ENCODE data around the gene DNPH1. TPM values are rescaled to one million over a fixed set of nuclear protein-coding genes. Genes with fewer than 3 reads are reported as not detected.

DNPH1 gene
- total and polyA plus RNA-seq, 2 experiments from 2014 or later = 29.2 to 50.0 TPM

DNA sequence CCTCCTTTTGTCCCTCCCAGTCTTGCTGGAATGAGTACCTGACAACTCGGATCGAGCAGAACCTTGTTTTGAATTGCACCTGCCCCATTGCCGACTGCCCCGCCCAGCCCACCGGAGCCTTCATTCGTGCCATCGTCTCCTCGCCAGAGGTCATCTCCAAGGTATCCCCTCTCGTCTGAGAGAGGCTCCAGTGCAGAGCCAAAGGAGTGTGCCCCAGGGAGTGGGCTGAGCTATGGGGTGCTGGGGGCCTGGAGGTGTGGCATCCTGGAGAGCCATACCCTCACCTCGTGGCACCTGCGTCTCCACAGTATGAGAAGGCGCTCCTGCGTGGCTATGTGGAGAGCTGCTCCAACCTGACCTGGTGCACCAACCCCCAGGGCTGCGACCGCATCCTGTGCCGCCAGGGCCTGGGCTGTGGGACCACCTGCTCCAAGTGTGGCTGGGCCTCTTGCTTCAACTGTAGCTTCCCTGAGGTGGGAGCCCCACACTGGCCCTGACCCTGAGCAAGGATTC, 8.8 kb downstream of the DNPH1 start (continued):
- TF ChIP-seq, protein P1, sequence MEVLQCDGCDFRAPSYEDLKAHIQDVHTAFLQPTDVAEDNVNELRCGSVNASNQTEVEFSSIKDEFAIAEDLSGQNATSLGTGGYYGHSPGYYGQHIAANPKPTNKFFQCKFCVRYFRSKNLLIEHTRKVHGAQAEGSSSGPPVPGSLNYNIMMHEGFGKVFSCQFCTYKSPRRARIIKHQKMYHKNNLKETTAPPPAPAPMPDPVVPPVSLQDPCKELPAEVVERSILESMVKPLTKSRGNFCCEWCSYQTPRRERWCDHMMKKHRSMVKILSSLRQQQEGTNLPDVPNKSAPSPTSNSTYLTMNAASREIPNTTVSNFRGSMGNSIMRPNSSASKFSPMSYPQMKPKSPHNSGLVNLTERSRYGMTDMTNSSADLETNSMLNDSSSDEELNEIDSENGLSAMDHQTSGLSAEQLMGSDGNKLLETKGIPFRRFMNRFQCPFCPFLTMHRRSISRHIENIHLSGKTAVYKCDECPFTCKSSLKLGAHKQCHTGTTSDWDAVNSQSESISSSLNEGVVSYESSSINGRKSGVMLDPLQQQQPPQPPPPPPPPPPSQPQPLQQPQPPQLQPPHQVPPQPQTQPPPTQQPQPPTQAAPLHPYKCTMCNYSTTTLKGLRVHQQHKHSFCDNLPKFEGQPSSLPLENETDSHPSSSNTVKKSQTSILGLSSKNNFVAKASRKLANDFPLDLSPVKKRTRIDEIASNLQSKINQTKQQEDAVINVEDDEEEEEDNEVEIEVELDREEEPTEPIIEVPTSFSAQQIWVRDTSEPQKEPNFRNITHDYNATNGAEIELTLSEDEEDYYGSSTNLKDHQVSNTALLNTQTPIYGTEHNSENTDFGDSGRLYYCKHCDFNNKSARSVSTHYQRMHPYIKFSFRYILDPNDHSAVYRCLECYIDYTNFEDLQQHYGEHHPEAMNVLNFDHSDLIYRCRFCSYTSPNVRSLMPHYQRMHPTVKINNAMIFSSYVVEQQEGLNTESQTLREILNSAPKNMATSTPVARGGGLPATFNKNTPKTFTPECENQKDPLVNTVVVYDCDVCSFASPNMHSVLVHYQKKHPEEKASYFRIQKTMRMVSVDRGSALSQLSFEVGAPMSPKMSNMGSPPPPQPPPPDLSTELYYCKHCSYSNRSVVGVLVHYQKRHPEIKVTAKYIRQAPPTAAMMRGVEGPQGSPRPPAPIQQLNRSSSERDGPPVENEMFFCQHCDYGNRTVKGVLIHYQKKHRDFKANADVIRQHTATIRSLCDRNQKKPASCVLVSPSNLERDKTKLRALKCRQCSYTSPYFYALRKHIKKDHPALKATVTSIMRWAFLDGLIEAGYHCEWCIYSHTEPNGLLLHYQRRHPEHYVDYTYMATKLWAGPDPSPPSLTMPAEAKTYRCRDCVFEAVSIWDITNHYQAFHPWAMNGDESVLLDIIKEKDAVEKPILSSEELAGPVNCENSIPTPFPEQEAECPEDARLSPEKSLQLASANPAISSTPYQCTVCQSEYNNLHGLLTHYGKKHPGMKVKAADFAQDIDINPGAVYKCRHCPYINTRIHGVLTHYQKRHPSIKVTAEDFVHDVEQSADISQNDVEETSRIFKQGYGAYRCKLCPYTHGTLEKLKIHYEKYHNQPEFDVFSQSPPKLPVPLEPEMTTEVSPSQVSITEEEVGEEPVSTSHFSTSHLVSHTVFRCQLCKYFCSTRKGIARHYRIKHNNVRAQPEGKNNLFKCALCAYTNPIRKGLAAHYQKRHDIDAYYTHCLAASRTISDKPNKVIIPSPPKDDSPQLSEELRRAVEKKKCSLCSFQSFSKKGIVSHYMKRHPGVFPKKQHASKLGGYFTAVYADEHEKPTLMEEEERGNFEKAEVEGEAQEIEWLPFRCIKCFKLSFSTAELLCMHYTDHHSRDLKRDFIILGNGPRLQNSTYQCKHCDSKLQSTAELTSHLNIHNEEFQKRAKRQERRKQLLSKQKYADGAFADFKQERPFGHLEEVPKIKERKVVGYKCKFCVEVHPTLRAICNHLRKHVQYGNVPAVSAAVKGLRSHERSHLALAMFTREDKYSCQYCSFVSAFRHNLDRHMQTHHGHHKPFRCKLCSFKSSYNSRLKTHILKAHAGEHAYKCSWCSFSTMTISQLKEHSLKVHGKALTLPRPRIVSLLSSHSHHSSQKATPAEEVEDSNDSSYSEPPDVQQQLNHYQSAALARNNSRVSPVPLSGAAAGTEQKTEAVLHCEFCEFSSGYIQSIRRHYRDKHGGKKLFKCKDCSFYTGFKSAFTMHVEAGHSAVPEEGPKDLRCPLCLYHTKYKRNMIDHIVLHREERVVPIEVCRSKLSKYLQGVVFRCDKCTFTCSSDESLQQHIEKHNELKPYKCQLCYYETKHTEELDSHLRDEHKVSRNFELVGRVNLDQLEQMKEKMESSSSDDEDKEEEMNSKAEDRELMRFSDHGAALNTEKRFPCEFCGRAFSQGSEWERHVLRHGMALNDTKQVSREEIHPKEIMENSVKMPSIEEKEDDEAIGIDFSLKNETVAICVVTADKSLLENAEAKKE (CRISPR knock-in tag; IDR thresholded peaks at IDR 0.05) = no peak
- TF ChIP-seq STAT1 (IDR thresholded peaks at IDR 0.05; ENCODE audit: unreplicated experiment) = no peak
- no peak for TF ChIP-seq ZNF114 (CRISPR knock-in tag; IDR thresholded peaks at IDR 0.05)

DNA sequence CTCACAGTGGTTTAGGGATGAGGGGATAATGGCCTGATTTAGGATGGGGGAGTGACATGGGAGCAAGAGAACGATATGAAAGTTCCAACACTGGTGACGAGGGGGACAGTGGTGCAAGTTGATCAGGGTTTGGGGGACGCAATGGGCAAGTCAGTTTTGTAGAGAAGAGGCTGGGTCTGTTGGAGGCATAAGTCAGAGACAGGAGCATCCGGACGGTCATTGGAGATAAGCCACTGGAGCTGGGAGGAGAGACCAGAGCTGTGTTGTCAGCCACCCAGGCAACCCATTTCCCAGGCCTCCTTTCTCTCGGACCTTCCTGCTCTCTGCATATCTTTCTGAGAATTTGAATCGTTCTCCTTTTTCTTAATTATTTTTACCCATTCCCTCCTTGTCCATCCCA, 9.5 kb downstream of the DNPH1 start:
- no peak for ATAC-seq
- no peaks in the 10 kb centered on the region for H3K36me3 ChIP-seq (ENCODE audit: insufficient read depth)
- H3K27ac Mint-ChIP-seq = no peak overlapping the region
- H3F3A ChIP-seq (replicated peaks; ENCODE audit: low read depth) = no peaks in the 10 kb centered on the region
- H3K4me3 Mint-ChIP-seq = no peak overlapping the region
- H3K79me2 ChIP-seq (replicated peaks; ENCODE audit: insufficient read depth) = no peaks in the 10 kb centered on the region
- H3K4me1 ChIP-seq (ENCODE audit: insufficient read depth) = peaks cover 9% of the 10 kb centered on the region; the same call in 1 of the 2 replicates
- H3K4me3 ChIP-seq = no peak overlapping the region
- peaks cover 23% of the 10 kb centered on the region for H3K27me3 Mint-ChIP-seq (ENCODE audit: insufficient read depth, low read depth, poor library complexity)
- H2AFZ ChIP-seq = no peak overlapping the region
- no peaks in the 10 kb centered on the region for H4K20me1 ChIP-seq (replicated peaks; ENCODE audit: insufficient read depth)
- no peak for DNase-seq (ENCODE audit: low spot score)
- no peak overlapping the region for H3K27ac ChIP-seq (ENCODE audit: low read depth)
- no peak overlapping the region for H3K4me2 ChIP-seq
- H3K9me3 Mint-ChIP-seq = no peaks in the 10 kb centered on the region
- H3K9me2 ChIP-seq (ENCODE audit: insufficient read depth) = no peaks in the 10 kb centered on the region
- no peaks in the 10 kb centered on the region for H3K27me3 ChIP-seq (ENCODE audit: insufficient read depth)
- H3K36me3 Mint-ChIP-seq (ENCODE audit: low read depth) = no peaks in the 10 kb centered on the region; the same call in 1 of the 3 replicates
- peaks cover 19% of the 10 kb centered on the region for H3K4me1 Mint-ChIP-seq
- TF ChIP-seq STAT1 (IDR thresholded peaks at IDR 0.05; ENCODE audit: unreplicated experiment) (no peak), NANOG (IDR thresholded peaks at IDR 0.05; ENCODE audit: borderline replicate concordance) (no peak), ZNF114 (CRISPR knock-in tag; IDR thresholded peaks at IDR 0.05) (no peak)
- TF ChIP-seq, protein P1 (CRISPR knock-in tag; IDR thresholded peaks at IDR 0.05) = no peak
- TF ChIP-seq, protein P2, sequence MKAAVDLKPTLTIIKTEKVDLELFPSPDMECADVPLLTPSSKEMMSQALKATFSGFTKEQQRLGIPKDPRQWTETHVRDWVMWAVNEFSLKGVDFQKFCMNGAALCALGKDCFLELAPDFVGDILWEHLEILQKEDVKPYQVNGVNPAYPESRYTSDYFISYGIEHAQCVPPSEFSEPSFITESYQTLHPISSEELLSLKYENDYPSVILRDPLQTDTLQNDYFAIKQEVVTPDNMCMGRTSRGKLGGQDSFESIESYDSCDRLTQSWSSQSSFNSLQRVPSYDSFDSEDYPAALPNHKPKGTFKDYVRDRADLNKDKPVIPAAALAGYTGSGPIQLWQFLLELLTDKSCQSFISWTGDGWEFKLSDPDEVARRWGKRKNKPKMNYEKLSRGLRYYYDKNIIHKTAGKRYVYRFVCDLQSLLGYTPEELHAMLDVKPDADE (IDR thresholded peaks at IDR 0.05) = no peak
- TF ChIP-seq, protein P3, sequence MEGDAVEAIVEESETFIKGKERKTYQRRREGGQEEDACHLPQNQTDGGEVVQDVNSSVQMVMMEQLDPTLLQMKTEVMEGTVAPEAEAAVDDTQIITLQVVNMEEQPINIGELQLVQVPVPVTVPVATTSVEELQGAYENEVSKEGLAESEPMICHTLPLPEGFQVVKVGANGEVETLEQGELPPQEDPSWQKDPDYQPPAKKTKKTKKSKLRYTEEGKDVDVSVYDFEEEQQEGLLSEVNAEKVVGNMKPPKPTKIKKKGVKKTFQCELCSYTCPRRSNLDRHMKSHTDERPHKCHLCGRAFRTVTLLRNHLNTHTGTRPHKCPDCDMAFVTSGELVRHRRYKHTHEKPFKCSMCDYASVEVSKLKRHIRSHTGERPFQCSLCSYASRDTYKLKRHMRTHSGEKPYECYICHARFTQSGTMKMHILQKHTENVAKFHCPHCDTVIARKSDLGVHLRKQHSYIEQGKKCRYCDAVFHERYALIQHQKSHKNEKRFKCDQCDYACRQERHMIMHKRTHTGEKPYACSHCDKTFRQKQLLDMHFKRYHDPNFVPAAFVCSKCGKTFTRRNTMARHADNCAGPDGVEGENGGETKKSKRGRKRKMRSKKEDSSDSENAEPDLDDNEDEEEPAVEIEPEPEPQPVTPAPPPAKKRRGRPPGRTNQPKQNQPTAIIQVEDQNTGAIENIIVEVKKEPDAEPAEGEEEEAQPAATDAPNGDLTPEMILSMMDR (conservative IDR thresholded peaks at IDR 0.05; ENCODE audit: low read depth in 2 of 2) = no peak
